Osteocyte (in vitro differentiated cells): Measurements from ENCODE around the gene DTWD2. TPM values are rescaled to one million over a fixed set of nuclear protein-coding genes. Genes with fewer than 3 reads are reported as not detected.
"Not testable (repeated sequence)": the region's sequence is repeated elsewhere in the genome, so short reads cannot be mapped to it uniquely, and the experiment has no call there.

Source experiments
- DNase-seq: peaks from one replicate; pipeline ENCODE4 v3.0.0; 2021; ENCODE audit warnings: mixed read lengths; ENCODE audit not compliant: unreplicated experiment; ENCODE audit errors: extremely low spot score
- H3K27ac Mint-ChIP-seq: one replicate; pipeline ENCODE4 v1.8.0; 2021; ENCODE audit warnings: mild to moderate bottlenecking, mixed read lengths; ENCODE audit not compliant: unreplicated experiment
- H3K27me3 Mint-ChIP-seq: one replicate; pipeline ENCODE4 v1.8.0; 2021; ENCODE audit warnings: mixed read lengths; ENCODE audit not compliant: unreplicated experiment
- H3K36me3 Mint-ChIP-seq: one replicate; pipeline ENCODE4 v1.8.0; 2021; ENCODE audit warnings: mixed read lengths; ENCODE audit not compliant: unreplicated experiment
- H3K4me1 Mint-ChIP-seq: one replicate; pipeline ENCODE4 v1.8.0; 2021; ENCODE audit warnings: mixed read lengths; ENCODE audit not compliant: unreplicated experiment
- H3K4me3 Mint-ChIP-seq: one replicate; pipeline ENCODE4 v1.8.0; 2021; ENCODE audit warnings: mild to moderate bottlenecking, moderate library complexity, mixed read lengths; ENCODE audit not compliant: unreplicated experiment
- H3K9me3 Mint-ChIP-seq: one replicate; pipeline ENCODE4 v1.8.0; 2021; ENCODE audit warnings: mixed read lengths; ENCODE audit not compliant: unreplicated experiment
- total RNA-seq: library from RNA; stranded (reverse); gene quantifications from 2 replicates; pipeline ENCODE4 v1.2.1, GENCODE V29; 2021
- TF ChIP-seq, protein P1 (sequence below): fragments of 200-600 bp; sonication (generic); IDR thresholded peaks from 2 replicates; pipeline ENCODE4 v1.5.0; 2021; ENCODE audit warnings: antibody characterized with exemption, mild to moderate bottlenecking, moderate library complexity

DTWD2 gene
- total RNA-seq, 1 donor from 2014 or later: 5.8 TPM

GRCh38 chr5:118968925-118969375 is 19.4 kb downstream of the DTWD2 start:
- TF ChIP-seq, protein P1, sequence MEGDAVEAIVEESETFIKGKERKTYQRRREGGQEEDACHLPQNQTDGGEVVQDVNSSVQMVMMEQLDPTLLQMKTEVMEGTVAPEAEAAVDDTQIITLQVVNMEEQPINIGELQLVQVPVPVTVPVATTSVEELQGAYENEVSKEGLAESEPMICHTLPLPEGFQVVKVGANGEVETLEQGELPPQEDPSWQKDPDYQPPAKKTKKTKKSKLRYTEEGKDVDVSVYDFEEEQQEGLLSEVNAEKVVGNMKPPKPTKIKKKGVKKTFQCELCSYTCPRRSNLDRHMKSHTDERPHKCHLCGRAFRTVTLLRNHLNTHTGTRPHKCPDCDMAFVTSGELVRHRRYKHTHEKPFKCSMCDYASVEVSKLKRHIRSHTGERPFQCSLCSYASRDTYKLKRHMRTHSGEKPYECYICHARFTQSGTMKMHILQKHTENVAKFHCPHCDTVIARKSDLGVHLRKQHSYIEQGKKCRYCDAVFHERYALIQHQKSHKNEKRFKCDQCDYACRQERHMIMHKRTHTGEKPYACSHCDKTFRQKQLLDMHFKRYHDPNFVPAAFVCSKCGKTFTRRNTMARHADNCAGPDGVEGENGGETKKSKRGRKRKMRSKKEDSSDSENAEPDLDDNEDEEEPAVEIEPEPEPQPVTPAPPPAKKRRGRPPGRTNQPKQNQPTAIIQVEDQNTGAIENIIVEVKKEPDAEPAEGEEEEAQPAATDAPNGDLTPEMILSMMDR: no peak
- Mint-ChIP-seq H3K36me3 (no peaks in the 10 kb centered on the region), H3K4me1 (no peaks in the 10 kb centered on the region), H3K9me3 (peaks cover 5% of the 10 kb centered on the region), H3K27me3 (no peaks in the 10 kb centered on the region), H3K4me3 (no peak overlapping the region), H3K27ac (no peak overlapping the region)
- DNase-seq: no peak

DNA sequence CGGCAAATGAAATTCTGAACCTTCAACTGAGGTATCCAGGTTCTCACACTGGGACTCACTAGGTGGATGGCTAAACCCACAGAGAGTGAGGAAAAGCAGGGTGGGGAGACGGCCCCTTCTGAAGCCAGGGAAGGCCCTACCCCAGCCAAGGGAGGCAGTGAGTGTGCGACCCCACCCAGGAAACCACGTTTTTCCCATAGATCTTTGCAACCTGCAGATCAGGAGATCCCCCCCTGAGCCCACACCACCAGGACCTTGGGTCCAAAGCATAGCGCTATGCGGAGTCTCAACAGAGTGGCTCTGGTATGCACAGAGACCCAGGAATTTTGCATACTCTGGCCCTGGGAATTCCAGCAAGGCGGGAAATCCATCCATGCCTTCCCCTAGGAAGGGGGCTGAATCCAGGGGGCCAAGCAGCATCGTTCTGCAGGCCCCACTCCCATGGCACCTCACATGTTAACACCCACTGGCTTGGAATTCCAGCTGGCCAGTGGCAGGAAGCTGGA is 19.9 kb downstream of the DTWD2 start:
- Mint-ChIP-seq H3K27ac (no peak overlapping the region), H3K36me3 (no peaks in the 10 kb centered on the region), H3K4me1 (no peaks in the 10 kb centered on the region), H3K4me3 (no peak overlapping the region), H3K27me3 (no peaks in the 10 kb centered on the region), H3K9me3 (peaks cover 5% of the 10 kb centered on the region)
- no peak for DNase-seq
- TF ChIP-seq, protein P1: no peak

DNA sequence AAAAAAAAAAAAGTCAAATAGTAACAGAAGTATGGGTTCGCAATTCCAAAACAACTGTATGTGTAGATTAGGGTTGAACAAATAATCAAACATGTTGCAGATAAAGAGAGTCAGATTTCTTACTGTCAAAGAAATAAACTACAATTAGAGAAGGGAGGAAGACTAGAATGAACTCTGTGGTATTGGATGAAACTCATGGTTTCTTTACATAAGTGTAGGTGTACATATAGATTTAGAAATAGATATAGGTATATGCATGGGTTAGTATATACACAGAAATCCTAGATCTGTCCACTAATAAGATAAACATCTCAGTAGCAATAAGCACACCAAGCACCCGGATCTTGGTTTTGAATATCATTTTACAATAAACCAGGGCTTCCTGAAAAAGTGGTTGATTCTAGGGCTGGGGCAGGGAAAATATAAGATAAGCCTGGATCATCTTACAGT is 21.3 kb downstream of the DTWD2 start:
- no peak for DNase-seq
- no peaks in the 10 kb centered on the region for H3K4me1 Mint-ChIP-seq
- no peak overlapping the region for H3K27ac Mint-ChIP-seq
- no peaks in the 10 kb centered on the region for H3K27me3 Mint-ChIP-seq
- H3K9me3 Mint-ChIP-seq: peaks cover 5% of the 10 kb centered on the region
- TF ChIP-seq, protein P1: no peak
- H3K36me3 Mint-ChIP-seq: no peaks in the 10 kb centered on the region
- no peak overlapping the region for H3K4me3 Mint-ChIP-seq

DNA sequence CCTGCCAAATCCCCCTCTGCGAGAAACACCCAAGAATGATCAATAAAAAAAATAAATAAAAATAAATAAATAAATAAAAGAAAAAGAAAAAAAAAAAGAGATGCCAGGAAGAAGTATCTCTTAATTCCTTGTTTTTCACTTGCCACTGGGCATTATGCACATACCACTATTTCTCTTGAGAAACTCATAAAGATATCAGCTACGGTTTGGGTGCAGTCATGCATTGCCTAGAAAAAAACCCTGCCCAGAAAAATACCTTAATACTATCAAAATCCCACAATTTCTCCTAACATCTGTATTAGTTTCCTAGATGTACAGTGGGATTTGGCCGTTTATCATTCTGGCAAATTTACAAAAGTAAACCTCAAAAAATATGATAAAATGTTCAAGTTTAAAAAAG is 22.5 kb downstream of the DTWD2 start:
- DNase-seq: no peak
- Mint-ChIP-seq H3K36me3 (no peaks in the 10 kb centered on the region), H3K27me3 (no peaks in the 10 kb centered on the region), H3K27ac (no peak overlapping the region), H3K9me3 (no peaks in the 10 kb centered on the region), H3K4me3 (no peak overlapping the region), H3K4me1 (no peaks in the 10 kb centered on the region)
- TF ChIP-seq, protein P1: no peak

DNA sequence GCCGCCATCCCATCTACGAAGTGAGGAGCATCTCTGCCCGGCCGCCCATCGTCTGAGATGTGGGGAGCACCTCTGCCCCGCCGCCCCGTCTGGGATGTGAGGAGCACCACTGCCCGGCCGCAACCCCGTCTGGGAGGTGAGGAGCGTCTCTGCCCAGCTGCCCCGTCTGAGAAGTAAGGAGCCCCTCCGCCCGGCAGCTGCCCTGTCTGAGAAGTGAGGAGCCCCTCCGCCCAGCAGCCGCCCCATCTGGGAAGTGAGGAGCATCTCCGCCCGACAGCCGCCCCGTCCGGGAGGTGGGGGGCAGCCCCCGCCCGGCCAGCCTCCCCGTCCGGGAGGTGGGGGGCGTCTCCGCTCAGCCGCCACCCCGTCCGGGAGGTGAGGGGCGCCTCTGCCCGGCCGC is 23.4 kb downstream of the DTWD2 start:
- not testable (repeated sequence) for H3K36me3 Mint-ChIP-seq, DNase-seq, H3K9me3 Mint-ChIP-seq, H3K4me1 Mint-ChIP-seq, H3K4me3 Mint-ChIP-seq, H3K27ac Mint-ChIP-seq, H3K27me3 Mint-ChIP-seq

- not testable (repeated sequence) for H3K36me3 Mint-ChIP-seq, DNase-seq, H3K9me3 Mint-ChIP-seq, H3K27me3 Mint-ChIP-seq, H3K4me3 Mint-ChIP-seq, H3K4me1 Mint-ChIP-seq, H3K27ac Mint-ChIP-seq
These were observed 24.0 kb downstream of the DTWD2 start for GRCh38 chr5:118964388-118964787.
